ENCODE measurements around the gene ANK3. TPM values are rescaled to one million over a fixed set of nuclear protein-coding genes. Genes with fewer than 3 reads are reported as not detected.

Gene ANK3
- total RNA-seq, 2 experiments from 2014 or later: 15.0 to 19.1 TPM

GRCh38 chr10:60186315-60187071 is 203.2 kb downstream of the ANK3 start:
- peaks cover 9% of the 10 kb centered on the region for H3K4me1 Mint-ChIP-seq
- no peaks in the 10 kb centered on the region for H3K27me3 Mint-ChIP-seq
- H3K27ac Mint-ChIP-seq: no peak overlapping the region
- no peaks in the 10 kb centered on the region for H3K9me3 Mint-ChIP-seq
- H3K4me3 Mint-ChIP-seq: no peak overlapping the region
- no peak for DNase-seq
- H3K36me3 Mint-ChIP-seq (ENCODE audit: low read depth): peaks cover 14% of the 10 kb centered on the region
- ChIA-PET CTCF (no interaction called here), POLR2A (no interaction called here)

DNA sequence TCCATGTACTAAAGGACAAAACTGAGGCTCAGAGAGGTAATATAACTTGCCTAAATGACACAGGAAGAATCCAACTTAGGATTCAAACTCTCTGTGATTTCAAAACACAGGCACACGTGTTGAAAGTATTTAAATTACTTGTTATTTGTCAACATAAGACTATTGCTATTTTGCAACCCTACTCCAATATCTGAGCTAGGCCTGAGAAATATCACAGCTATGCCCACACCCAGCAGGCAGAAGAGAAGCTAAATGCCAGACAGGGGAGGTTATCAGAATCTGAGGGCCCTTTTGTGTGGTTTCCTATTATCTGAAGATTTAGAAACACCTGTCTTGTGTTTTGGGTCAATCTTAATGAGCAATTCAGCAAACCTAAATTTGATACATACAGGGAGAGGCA is 204.3 kb downstream of the ANK3 start:
- H3K36me3 Mint-ChIP-seq (ENCODE audit: low read depth): peaks cover 4% of the 10 kb centered on the region
- H3K4me1 Mint-ChIP-seq: peaks cover 8% of the 10 kb centered on the region
- ChIA-PET POLR2A (no interaction called here), CTCF (no interaction called here)
- no peaks in the 10 kb centered on the region for H3K9me3 Mint-ChIP-seq
- no peaks in the 10 kb centered on the region for H3K27me3 Mint-ChIP-seq
- no peak overlapping the region for H3K4me3 Mint-ChIP-seq
- H3K27ac Mint-ChIP-seq: no peak overlapping the region
- no peak for DNase-seq

DNA sequence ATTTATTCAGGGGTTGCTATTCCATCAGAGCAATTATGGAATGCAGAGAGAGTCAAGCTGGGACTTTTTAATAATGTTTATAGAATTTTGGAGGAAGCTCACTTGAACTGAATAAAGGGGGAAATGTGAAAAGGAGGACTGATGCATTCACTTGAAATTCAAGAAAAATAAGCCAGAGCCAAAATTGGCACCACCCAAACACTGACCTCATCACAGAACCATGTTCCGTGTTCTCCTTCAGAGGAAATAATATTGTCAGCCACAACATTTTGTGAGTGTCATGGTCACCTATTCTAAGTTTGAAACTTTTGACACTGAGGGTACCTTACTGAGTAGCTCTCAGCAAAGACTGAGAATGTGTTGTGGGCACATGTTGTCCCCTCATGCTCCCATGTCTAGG is 207.0 kb downstream of the ANK3 start:
- Mint-ChIP-seq H3K9me3 (no peaks in the 10 kb centered on the region), H3K27ac (no peak overlapping the region), H3K4me3 (no peak overlapping the region), H3K36me3 (ENCODE audit: low read depth) (peaks cover 3% of the 10 kb centered on the region), H3K27me3 (no peaks in the 10 kb centered on the region), H3K4me1 (peaks cover 5% of the 10 kb centered on the region)
- no peak for DNase-seq
- ChIA-PET POLR2A (no interaction called here), CTCF (no interaction called here)

DNA sequence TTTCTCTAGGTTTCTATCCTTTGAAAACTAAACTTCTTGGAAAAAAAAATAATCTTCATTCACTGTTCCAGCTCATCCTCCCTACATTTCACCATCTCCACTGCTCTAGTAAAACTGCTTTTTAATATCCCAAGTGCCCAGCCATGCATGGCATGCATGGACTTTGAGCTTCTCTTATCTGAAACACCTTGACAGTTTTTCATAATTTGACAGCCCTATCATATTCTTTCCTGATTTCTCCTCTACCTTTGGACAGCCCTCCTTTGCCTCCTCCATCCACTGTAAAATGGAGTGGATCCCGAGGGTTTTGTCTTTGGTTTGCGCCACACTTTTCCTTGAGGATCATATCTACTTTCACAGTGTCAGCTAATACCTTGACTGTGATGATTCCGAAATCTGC is 212.8 kb downstream of the ANK3 start:
- H3K36me3 Mint-ChIP-seq (ENCODE audit: low read depth): no peaks in the 10 kb centered on the region
- POLR2A ChIA-PET: no interaction called here
- no peaks in the 10 kb centered on the region for H3K27me3 Mint-ChIP-seq

GRCh38 chr10:60175441-60175971 is 214.2 kb downstream of the ANK3 start:
- H3K9me3 Mint-ChIP-seq: no peaks in the 10 kb centered on the region
- no peak overlapping the region for H3K4me3 Mint-ChIP-seq
- ChIA-PET CTCF (interaction anchor here (0.6 kb wide), 1 partner anchor 305 kb away, joined by 4 read pairs; no protein-coding TSS in a partner anchor), POLR2A (no interaction called here)
- H3K4me1 Mint-ChIP-seq: no peaks in the 10 kb centered on the region
- no peaks in the 10 kb centered on the region for H3K27me3 Mint-ChIP-seq
- no peaks in the 10 kb centered on the region for H3K36me3 Mint-ChIP-seq (ENCODE audit: low read depth)
- no peak for DNase-seq
- H3K27ac Mint-ChIP-seq: no peak overlapping the region

More for the DNA sequence above, 212.8 kb downstream of the ANK3 start:
- CTCF ChIA-PET: no interaction called here
- Mint-ChIP-seq H3K27ac (no peak overlapping the region), H3K4me1 (no peaks in the 10 kb centered on the region), H3K9me3 (no peaks in the 10 kb centered on the region), H3K4me3 (no peak overlapping the region)
- DNase-seq: no peak

DNA sequence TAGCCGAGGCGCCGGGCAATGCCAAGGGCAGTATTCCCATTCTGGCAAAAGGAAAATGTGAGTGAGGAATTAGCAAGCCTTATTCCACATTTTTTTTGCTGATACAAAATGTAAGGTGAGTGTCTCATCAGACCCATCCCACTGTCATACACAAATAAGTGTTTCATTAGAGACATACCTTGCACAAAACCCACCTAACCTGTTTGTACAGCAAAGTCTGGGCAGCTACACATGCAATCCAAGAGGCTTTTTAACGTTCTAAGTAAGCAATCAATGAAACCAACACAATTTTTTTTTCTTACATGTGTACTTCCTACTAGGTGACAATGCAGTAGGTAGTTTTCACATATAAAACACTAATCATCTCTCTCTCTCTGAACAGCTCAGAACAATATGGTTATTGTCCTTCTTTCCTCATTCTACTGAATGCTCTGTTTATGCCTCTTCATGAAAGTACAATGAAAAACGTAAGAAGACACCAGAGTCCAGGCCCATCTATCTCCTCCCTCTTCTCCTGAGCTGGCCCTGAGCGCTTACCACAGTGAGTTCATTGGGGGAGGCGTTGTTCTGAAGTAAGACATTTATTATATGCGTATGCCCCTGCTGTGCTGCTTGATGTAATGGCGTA is 217.2 kb downstream of the ANK3 start:
- no peaks in the 10 kb centered on the region for H3K9me3 Mint-ChIP-seq
- no peaks in the 10 kb centered on the region for H3K4me1 Mint-ChIP-seq
- DNase-seq: no peak
- H3K36me3 Mint-ChIP-seq (ENCODE audit: low read depth): no peaks in the 10 kb centered on the region
- ChIA-PET CTCF (no interaction called here), POLR2A (no interaction called here)
- H3K27ac Mint-ChIP-seq: no peak overlapping the region
- H3K4me3 Mint-ChIP-seq: no peak overlapping the region
- H3K27me3 Mint-ChIP-seq: no peaks in the 10 kb centered on the region

DNA sequence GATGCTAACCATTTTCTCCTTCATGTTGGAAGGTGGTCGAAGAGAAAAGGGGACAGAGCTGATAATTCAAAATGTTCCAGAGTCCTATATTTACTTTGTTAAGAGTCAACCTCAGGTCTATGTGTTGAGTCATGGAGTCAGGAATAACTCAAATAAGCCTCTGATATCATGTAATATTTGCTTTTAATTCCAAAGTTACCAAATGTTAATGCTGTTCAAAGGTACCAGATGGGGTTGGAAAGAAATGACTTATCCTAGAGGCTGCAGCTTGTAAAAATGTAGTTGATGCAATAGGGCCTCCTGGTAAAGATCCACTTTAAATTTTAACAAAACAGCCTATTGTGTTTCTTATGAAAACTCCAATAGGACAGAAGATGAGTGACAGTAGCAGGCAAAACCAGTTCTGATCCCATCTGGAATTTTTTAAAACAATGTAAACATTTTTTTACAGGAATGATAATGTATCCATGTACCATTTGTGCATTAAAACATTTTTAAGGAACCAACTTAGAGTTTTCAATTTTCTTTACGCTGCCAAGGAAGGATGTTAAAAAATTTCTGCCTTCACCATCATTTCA is 218.2 kb downstream of the ANK3 start:
- POLR2A ChIA-PET: no interaction called here
- no peak for DNase-seq
- CTCF ChIA-PET: no interaction called here
- no peaks in the 10 kb centered on the region for H3K27me3 Mint-ChIP-seq
- H3K9me3 Mint-ChIP-seq: no peaks in the 10 kb centered on the region
- H3K36me3 Mint-ChIP-seq (ENCODE audit: low read depth): no peaks in the 10 kb centered on the region
- no peak overlapping the region for H3K27ac Mint-ChIP-seq
- H3K4me1 Mint-ChIP-seq: no peaks in the 10 kb centered on the region
- no peak overlapping the region for H3K4me3 Mint-ChIP-seq

DNA sequence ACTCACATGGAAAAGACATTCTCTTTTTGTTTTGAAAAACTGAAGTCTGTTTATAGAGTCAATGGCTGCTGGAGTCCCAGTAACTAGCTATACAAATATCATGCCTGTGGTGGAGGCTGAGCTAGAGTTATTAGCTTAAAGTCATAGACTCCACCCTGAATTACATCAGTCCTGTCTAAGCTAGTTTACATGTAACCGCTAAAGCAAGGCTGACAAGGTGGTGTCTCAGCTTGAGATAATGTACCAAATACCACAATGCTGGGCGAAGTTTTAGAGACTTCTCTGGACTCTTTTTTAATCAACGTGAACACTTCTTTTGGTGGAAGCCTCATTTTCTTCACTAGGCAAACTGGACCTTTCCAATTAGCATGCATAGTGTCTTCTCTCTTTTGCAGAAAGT is 219.4 kb downstream of the ANK3 start:
- Mint-ChIP-seq H3K4me1 (no peaks in the 10 kb centered on the region), H3K36me3 (ENCODE audit: low read depth) (no peaks in the 10 kb centered on the region), H3K27me3 (no peaks in the 10 kb centered on the region), H3K4me3 (no peak overlapping the region), H3K27ac (no peak overlapping the region), H3K9me3 (no peaks in the 10 kb centered on the region)
- POLR2A ChIA-PET: no interaction called here
- no peak for DNase-seq
- CTCF ChIA-PET: interaction anchor here (0.6 kb wide), 1 partner anchor 70 kb away, joined by 3 read pairs; no protein-coding TSS in a partner anchor

- Mint-ChIP-seq H3K36me3 (ENCODE audit: low read depth) (no peaks in the 10 kb centered on the region), H3K9me3 (no peaks in the 10 kb centered on the region), H3K4me3 (no peak overlapping the region), H3K27ac (no peak overlapping the region), H3K4me1 (no peaks in the 10 kb centered on the region), H3K27me3 (no peaks in the 10 kb centered on the region)
- no peak for DNase-seq
- CTCF ChIA-PET: no interaction called here
- POLR2A ChIA-PET: no interaction called here
Measured at GRCh38 chr10:60169111-60169510, 220.6 kb downstream of the ANK3 start.

- Mint-ChIP-seq H3K36me3 (ENCODE audit: low read depth) (peaks cover 5% of the 10 kb centered on the region), H3K27me3 (no peaks in the 10 kb centered on the region), H3K27ac (no peak overlapping the region), H3K4me3 (no peak overlapping the region), H3K4me1 (no peaks in the 10 kb centered on the region), H3K9me3 (no peaks in the 10 kb centered on the region)
- DNase-seq: no peak
- ChIA-PET CTCF (no interaction called here), POLR2A (no interaction called here)
Measured at GRCh38 chr10:60167050-60167449, 222.6 kb downstream of the ANK3 start.

GRCh38 chr10:60163786-60164185 is 225.9 kb downstream of the ANK3 start:
- Mint-ChIP-seq H3K27ac (no peak overlapping the region), H3K4me3 (no peak overlapping the region), H3K9me3 (no peaks in the 10 kb centered on the region), H3K4me1 (no peaks in the 10 kb centered on the region), H3K27me3 (no peaks in the 10 kb centered on the region), H3K36me3 (ENCODE audit: low read depth) (peaks cover 9% of the 10 kb centered on the region)
- POLR2A ChIA-PET: no interaction called here
- CTCF ChIA-PET: no interaction called here
- DNase-seq: no peak

- Mint-ChIP-seq H3K4me3 (no peak overlapping the region), H3K4me1 (no peaks in the 10 kb centered on the region), H3K36me3 (ENCODE audit: low read depth) (peaks cover 9% of the 10 kb centered on the region), H3K27ac (no peak overlapping the region), H3K9me3 (no peaks in the 10 kb centered on the region), H3K27me3 (no peaks in the 10 kb centered on the region)
- ChIA-PET CTCF (no interaction called here), POLR2A (no interaction called here)
- no peak for DNase-seq
Measured at GRCh38 chr10:60162631-60163030, 227.0 kb downstream of the ANK3 start.

- POLR2A ChIA-PET: no interaction called here
- no peak for DNase-seq
- no peaks in the 10 kb centered on the region for H3K9me3 Mint-ChIP-seq
Measured at GRCh38 chr10:60155943-60156683, 233.6 kb downstream of the ANK3 start.

More at GRCh38 chr10:60155943-60156683, 233.6 kb downstream of the ANK3 start:
- H3K27ac Mint-ChIP-seq: no peak overlapping the region
- CTCF ChIA-PET: no interaction called here
- no peak overlapping the region for H3K4me3 Mint-ChIP-seq
- H3K4me1 Mint-ChIP-seq: no peaks in the 10 kb centered on the region
- H3K36me3 Mint-ChIP-seq (ENCODE audit: low read depth): peaks cover 6% of the 10 kb centered on the region
- no peaks in the 10 kb centered on the region for H3K27me3 Mint-ChIP-seq

Data from activated CD4-positive, alpha-beta memory T cell treated with anti-CD3 and anti-CD28 coated beads, Interleukin-2, amount 10 ng/mL, durations not matched to agents 7 days and 5 days (primary cell).